KMS-11 (cell line): ENCODE data around the gene ZNF57.

Experiments used
- H2AFZ ChIP-seq: fragments of 200-600 bp; sonication (generic); 2 replicates; pipeline ENCODE4 v1.6.1; 2016; ENCODE audit warnings: antibody characterized with exemption, mixed run types, low read depth
- H3K27ac ChIP-seq: fragments of 200-600 bp; sonication (generic); 2 replicates; pipeline ENCODE4 v1.6.1; 2016; ENCODE audit warnings: mild to moderate bottlenecking, mixed run types
- H3K27me3 ChIP-seq: fragments of 200-600 bp; sonication (generic); 2 replicates; pipeline ENCODE4 v1.6.1; 2017; ENCODE audit warnings: mild to moderate bottlenecking, low read depth, mixed run types, moderate library complexity; ENCODE audit not compliant: insufficient read depth
- H3K36me3 ChIP-seq: fragments of 200-600 bp; sonication (generic); 2 replicates; pipeline ENCODE4 v1.6.1; 2017; ENCODE audit warnings: mild to moderate bottlenecking, mixed run types; ENCODE audit not compliant: insufficient read depth
- H3K4me1 ChIP-seq: fragments of 200-600 bp; sonication (generic); 2 replicates; pipeline ENCODE4 v1.6.1; 2016; ENCODE audit warnings: mild to moderate bottlenecking, low read depth, mixed run types; ENCODE audit not compliant: poor library complexity, severe bottlenecking
- H3K4me2 ChIP-seq: fragments of 200-600 bp; sonication (generic); 2 replicates; pipeline ENCODE4 v1.7.0; 2016; ENCODE audit warnings: mild to moderate bottlenecking, mixed run types
- H3K4me3 ChIP-seq: fragments of 200-600 bp; sonication (generic); IDR thresholded peaks from 2 replicates; pipeline ENCODE4 v1.6.1; 2017; ENCODE audit warnings: low read depth, low read length, mixed read lengths; ENCODE audit not compliant: insufficient read depth
- H3K79me2 ChIP-seq: fragments of 200-600 bp; sonication (generic); 2 replicates; pipeline ENCODE4 v1.6.1; 2016; ENCODE audit warnings: low read depth, mixed run types; ENCODE audit not compliant: insufficient read depth
- H3K9ac ChIP-seq: fragments of 200-600 bp; sonication (generic); 2 replicates; pipeline ENCODE4 v1.6.1; 2016; ENCODE audit warnings: mild to moderate bottlenecking, mixed run types
- H4K20me1 ChIP-seq: fragments of 200-600 bp; sonication (generic); 2 replicates; pipeline ENCODE4 v1.6.1; 2016; ENCODE audit warnings: mild to moderate bottlenecking, mixed run types; ENCODE audit not compliant: insufficient read depth
- TF ChIP-seq, protein P1 (sequence below): fragments of 200-600 bp; sonication (generic); conservative IDR thresholded peaks from 2 replicates; pipeline ENCODE4 v1.6.1; 2017; ENCODE audit warnings: low read depth, mild to moderate bottlenecking, antibody characterized with exemption, low read length, moderate library complexity, mixed read lengths

Gene ZNF57

DNA sequence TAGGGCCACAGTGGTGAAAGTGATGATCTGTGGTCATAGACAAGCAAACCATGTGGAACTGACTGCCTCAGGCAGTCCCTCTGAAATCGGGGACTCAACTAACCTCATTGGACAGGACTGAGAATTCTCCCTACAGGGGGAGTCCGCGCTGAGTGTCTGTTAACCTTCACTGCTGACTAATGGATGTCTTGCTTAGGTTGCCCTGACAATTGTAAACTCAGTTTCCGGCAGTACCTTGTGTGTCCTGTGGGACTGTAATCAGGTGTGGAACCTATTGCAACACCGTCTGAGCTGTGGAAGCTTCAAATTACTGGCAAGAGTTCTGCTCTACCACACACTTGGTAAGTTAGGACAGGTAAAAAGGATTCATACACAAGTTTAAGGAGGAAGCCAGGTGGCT, 22.3 kb downstream of the ZNF57 start:
- Histone ChIP-seq H3K27ac (no peak overlapping the region), H3K4me3 (no peak overlapping the region), H3K4me2 (no peak overlapping the region)

DNA sequence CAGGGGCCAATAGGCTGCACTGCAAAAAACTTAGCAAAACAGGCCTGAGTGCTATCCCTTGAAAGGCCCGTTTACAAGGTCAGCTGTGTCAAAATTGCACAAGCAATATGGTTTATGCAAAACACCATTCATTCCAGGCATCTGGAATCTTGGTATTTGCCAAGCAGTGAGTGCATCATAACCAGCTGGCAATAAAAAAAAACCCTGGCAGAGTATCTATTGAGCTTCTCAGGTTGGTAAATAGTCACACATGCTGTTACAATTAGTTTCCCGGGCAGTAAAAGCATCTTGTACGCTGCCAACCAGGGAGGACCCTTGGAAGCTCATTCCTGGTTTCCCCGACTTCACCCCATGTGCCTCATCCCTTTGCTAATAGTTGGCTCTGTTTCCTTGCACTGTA, 22.8 kb downstream of the ZNF57 start:
- no peaks in the 10 kb centered on the region for H3K4me1 ChIP-seq
- no peak overlapping the region for H2AFZ ChIP-seq
- no peaks in the 10 kb centered on the region for H3K36me3 ChIP-seq
- H3K27ac ChIP-seq: no peak overlapping the region
- TF ChIP-seq, protein P1, sequence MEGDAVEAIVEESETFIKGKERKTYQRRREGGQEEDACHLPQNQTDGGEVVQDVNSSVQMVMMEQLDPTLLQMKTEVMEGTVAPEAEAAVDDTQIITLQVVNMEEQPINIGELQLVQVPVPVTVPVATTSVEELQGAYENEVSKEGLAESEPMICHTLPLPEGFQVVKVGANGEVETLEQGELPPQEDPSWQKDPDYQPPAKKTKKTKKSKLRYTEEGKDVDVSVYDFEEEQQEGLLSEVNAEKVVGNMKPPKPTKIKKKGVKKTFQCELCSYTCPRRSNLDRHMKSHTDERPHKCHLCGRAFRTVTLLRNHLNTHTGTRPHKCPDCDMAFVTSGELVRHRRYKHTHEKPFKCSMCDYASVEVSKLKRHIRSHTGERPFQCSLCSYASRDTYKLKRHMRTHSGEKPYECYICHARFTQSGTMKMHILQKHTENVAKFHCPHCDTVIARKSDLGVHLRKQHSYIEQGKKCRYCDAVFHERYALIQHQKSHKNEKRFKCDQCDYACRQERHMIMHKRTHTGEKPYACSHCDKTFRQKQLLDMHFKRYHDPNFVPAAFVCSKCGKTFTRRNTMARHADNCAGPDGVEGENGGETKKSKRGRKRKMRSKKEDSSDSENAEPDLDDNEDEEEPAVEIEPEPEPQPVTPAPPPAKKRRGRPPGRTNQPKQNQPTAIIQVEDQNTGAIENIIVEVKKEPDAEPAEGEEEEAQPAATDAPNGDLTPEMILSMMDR: no peak
- H3K27me3 ChIP-seq: peaks cover 49% of the 10 kb centered on the region
- H3K4me3 ChIP-seq: no peak overlapping the region
- no peak overlapping the region for H3K4me2 ChIP-seq
- no peaks in the 10 kb centered on the region for H4K20me1 ChIP-seq
- H3K9ac ChIP-seq: no peak overlapping the region
- no peaks in the 10 kb centered on the region for H3K79me2 ChIP-seq

More for the DNA sequence above, 22.3 kb downstream of the ZNF57 start:
- peaks cover 54% of the 10 kb centered on the region for H3K27me3 ChIP-seq
- TF ChIP-seq, protein P1: no peak
- no peak overlapping the region for H2AFZ ChIP-seq
- no peak overlapping the region for H3K9ac ChIP-seq
- no peaks in the 10 kb centered on the region for H3K79me2 ChIP-seq
- no peaks in the 10 kb centered on the region for H3K4me1 ChIP-seq
- H4K20me1 ChIP-seq: no peaks in the 10 kb centered on the region
- H3K36me3 ChIP-seq: no peaks in the 10 kb centered on the region

DNA sequence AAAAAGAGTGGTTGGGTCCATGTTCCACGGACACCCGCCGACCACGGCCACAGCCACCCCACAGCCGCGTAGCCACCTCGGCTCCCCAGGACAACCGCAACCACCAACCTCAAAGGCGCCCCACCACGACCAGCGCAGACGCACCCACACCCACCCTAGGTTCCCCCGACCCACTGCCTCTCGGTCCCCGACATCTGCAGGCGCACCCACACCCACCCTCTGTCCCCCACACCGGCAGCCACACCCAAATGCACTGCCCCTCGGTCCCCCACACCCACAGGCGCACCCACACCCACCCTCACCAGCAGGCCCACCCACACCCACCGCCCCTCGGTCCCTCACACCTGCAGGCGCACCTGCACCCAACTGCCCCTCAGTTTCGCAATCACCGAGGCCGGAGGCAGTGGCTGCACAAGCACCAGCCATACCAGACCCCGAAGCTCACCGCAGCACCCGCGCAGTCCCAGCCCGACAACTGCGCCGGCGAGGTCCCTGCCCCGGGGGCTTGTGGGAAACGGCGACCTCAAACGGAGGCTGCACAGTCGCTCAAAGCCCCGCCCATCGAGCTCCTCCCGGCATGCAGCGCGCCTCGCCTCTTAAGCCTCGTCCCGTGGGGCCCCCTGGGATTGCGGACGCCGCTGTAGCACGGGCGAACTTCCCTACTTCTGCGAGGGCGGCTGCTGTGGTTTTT, 25.8 kb downstream of the ZNF57 start:
- TF ChIP-seq, protein P1: no peak
- no peaks in the 10 kb centered on the region for H3K4me1 ChIP-seq
- no peaks in the 10 kb centered on the region for H3K36me3 ChIP-seq
- no peaks in the 10 kb centered on the region for H4K20me1 ChIP-seq
- H3K27me3 ChIP-seq: peaks cover 35% of the 10 kb centered on the region
- no peak overlapping the region for H3K27ac ChIP-seq
- no peaks in the 10 kb centered on the region for H3K79me2 ChIP-seq
- no peak overlapping the region for H2AFZ ChIP-seq
- no peak overlapping the region for H3K4me3 ChIP-seq
- no peak overlapping the region for H3K9ac ChIP-seq
- H3K4me2 ChIP-seq: no peak overlapping the region

DNA sequence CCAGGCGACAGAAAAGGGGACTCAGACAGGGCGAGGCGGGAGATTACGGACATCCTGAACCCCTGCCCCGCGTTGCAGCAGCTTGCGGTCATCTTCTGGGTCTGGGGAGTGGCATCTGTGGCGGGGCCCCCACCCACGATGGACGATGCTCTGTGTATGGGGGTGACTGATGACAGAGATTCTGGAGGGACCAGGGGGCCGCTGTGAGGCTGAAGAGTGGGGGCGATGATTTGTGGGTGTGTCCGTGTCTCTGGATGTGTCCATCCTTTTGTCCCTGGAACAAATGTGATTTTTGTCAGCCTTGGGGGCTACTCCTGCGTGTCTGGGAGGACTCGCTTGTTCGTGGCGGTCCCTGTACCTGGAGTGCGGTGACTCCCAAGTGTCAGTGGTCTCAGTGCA, 26.3 kb downstream of the ZNF57 start:
- Histone ChIP-seq H3K27me3 (peaks cover 29% of the 10 kb centered on the region; the same call in 1 of the 2 replicates), H4K20me1 (no peaks in the 10 kb centered on the region), H2AFZ (no peak overlapping the region), H3K4me2 (no peak overlapping the region), H3K4me1 (no peaks in the 10 kb centered on the region), H3K27ac (no peak overlapping the region), H3K36me3 (no peaks in the 10 kb centered on the region), H3K9ac (no peak overlapping the region), H3K79me2 (no peaks in the 10 kb centered on the region), H3K4me3 (no peak overlapping the region)
- TF ChIP-seq, protein P1: no peak
